Ovary (tissue), 3 donors: Measurements from ENCODE around the gene AOC3.

Experiments used
- CTCF ChIP-seq, 3 donors: fragments of 450-650 bp in 2 of 3; fragments of 200-600 bp in 1 of 3; IDR thresholded peaks; one replicate each; pipeline versions ENCODE4 v1.5.1 to v1.8.0; 2016 to 2022; ENCODE audit warnings: antibody characterized with exemption in 3 of 3, mild to moderate bottlenecking in 1 of 3
- EP300 ChIP-seq: sonication (generic); formaldehyde crosslinking; IDR thresholded peaks from one replicate; pipeline ENCODE4 v1.6.1; 2017; ENCODE audit warnings: antibody characterized with exemption
- POLR2A ChIP-seq: fragments of 450-650 bp; IDR thresholded peaks from one replicate; pipeline ENCODE4 v1.6.1; 2017; ENCODE audit warnings: antibody characterized with exemption, mild to moderate bottlenecking, moderate library complexity
- donor health status: DM: no; HTN: no; CAD: no.

GRCh38 chr17:42841975-42842685 lies 8.9 kb upstream of the AOC3 start:
- TF ChIP-seq POLR2A (no peak), CTCF (IDR thresholded peaks at IDR 0.05) (no peak), EP300 (no peak)
